ENCODE results near the gene FBXO10.
"Not testable (repeated sequence)": the region's sequence is repeated elsewhere in the genome, so short reads cannot be mapped to it uniquely, and the experiment has no call there.

DNA sequence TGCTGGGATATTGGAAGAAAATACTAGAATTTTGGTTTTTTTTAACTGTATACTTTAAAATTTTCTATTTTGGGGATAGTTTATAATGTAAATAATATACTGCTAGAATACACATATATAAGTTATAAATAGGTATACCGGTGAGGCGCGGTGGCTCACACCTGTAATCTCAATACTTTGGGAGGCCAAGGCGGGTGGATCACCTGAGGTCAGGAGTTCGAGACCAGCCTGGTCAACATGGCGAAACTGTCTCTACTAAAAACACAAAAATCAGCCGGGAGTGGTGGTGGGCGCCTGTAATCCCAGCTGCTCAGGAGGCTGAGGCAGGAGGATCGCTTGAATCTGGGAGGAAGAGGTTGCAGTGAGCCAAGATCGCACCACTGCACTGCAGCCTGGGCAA, 61.8 kb downstream of the FBXO10 start:
- TF ChIP-seq, protein P1, sequence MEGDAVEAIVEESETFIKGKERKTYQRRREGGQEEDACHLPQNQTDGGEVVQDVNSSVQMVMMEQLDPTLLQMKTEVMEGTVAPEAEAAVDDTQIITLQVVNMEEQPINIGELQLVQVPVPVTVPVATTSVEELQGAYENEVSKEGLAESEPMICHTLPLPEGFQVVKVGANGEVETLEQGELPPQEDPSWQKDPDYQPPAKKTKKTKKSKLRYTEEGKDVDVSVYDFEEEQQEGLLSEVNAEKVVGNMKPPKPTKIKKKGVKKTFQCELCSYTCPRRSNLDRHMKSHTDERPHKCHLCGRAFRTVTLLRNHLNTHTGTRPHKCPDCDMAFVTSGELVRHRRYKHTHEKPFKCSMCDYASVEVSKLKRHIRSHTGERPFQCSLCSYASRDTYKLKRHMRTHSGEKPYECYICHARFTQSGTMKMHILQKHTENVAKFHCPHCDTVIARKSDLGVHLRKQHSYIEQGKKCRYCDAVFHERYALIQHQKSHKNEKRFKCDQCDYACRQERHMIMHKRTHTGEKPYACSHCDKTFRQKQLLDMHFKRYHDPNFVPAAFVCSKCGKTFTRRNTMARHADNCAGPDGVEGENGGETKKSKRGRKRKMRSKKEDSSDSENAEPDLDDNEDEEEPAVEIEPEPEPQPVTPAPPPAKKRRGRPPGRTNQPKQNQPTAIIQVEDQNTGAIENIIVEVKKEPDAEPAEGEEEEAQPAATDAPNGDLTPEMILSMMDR (IDR thresholded peaks at IDR 0.05): not testable (repeated sequence)
- not testable (repeated sequence) for TF ChIP-seq POLR2A (IDR thresholded peaks at IDR 0.05)

Measured in testis (tissue), 2 donors.